CD4-positive, alpha-beta memory T cell (primary cell): ENCODE measurements around the gene CCND3. TPM values are rescaled to one million over a fixed set of nuclear protein-coding genes. Genes with fewer than 3 reads are reported as not detected.

Experiments
- CTCF ChIA-PET: fragments of 350-600 bp; sonication (Branson Sonifier 250); formaldehyde crosslinking; loops from one replicate; lab custom pipeline; 2021; ENCODE audit warnings: inconsistent platforms; ENCODE audit not compliant: partially characterized antibody; lab: Charles Lee
- POLR2A ChIA-PET: fragments of 350-600 bp; sonication (Branson Sonifier 250); formaldehyde crosslinking; loops from one replicate; lab custom pipeline; 2021; ENCODE audit not compliant: partially characterized antibody; lab: Charles Lee
- DNase-seq, 5 donors: peaks; one replicate each; pipeline versions ENCODE4 v3.0.0 to v3.0.0-alpha.2; 2020 to 2022; ENCODE audit warnings: mixed read lengths in 1 of 5
- H3K27ac ChIP-seq: one replicate; pipeline ENCODE4 v1.7.0; 2013; ENCODE audit warnings: low read depth, low read length
- H3K27me3 ChIP-seq: 2 replicates; pipeline ENCODE4 v1.7.0; 2013; ENCODE audit warnings: mild to moderate bottlenecking, low read length, moderate library complexity; ENCODE audit not compliant: insufficient read depth
- H3K36me3 ChIP-seq: 2 replicates; pipeline ENCODE4 v1.7.0; 2013; ENCODE audit warnings: mild to moderate bottlenecking, low read length, moderate library complexity; ENCODE audit not compliant: insufficient read depth
- H3K4me1 ChIP-seq: 2 replicates; pipeline ENCODE4 v1.7.0; 2013; ENCODE audit warnings: mild to moderate bottlenecking, low read length, moderate library complexity; ENCODE audit not compliant: insufficient read depth
- H3K4me3 ChIP-seq, 2 donors: one replicate each; pipeline ENCODE4 v1.7.0; 2013; ENCODE audit warnings: low read length in 2 of 2, mild to moderate bottlenecking in 1 of 2
- H3K9me3 ChIP-seq, 2 donors: one replicate each; pipeline ENCODE4 v1.7.0; 2013; ENCODE audit warnings: low read length in 2 of 2, control low read depth in 1 of 2; ENCODE audit not compliant: control insufficient read depth in 1 of 2
- H3K27ac Mint-ChIP-seq, 7 donors: one replicate each; pipeline ENCODE4 v1.8.0; 2020 to 2021; ENCODE audit warnings: mixed read lengths in 7 of 7, mild to moderate bottlenecking in 6 of 7, inconsistent platforms in 3 of 7, moderate library complexity in 3 of 7
- H3K27me3 Mint-ChIP-seq, 2 donors: one replicate each; pipeline ENCODE4 v1.8.0; 2020 to 2021; ENCODE audit warnings: mixed read lengths in 2 of 2
- H3K36me3 Mint-ChIP-seq, 2 donors: one replicate each; pipeline ENCODE4 v1.8.0; 2020 to 2021; ENCODE audit warnings: mixed read lengths in 2 of 2, inconsistent platforms in 1 of 2, mild to moderate bottlenecking in 1 of 2
- H3K4me1 Mint-ChIP-seq, 4 donors: one replicate each; pipeline ENCODE4 v1.8.0; 2020 to 2021; ENCODE audit warnings: mixed read lengths in 4 of 4, mild to moderate bottlenecking in 1 of 4
- H3K4me3 Mint-ChIP-seq, 8 donors: one replicate each; pipeline ENCODE4 v1.8.0; 2020 to 2021; ENCODE audit warnings: mixed read lengths in 8 of 8, mild to moderate bottlenecking in 7 of 8, moderate library complexity in 6 of 8, inconsistent platforms in 3 of 8
- H3K9me3 Mint-ChIP-seq, 8 donors: one replicate each; pipeline ENCODE4 v1.8.0; 2020 to 2021; ENCODE audit warnings: mixed read lengths in 8 of 8, mild to moderate bottlenecking in 5 of 8, inconsistent platforms in 3 of 8, moderate library complexity in 1 of 8
- intact Hi-C: fragments of 100-400 bp; cut with micrococcal nuclease; formaldehyde crosslinking; loops from one replicate; pipeline ENCODE4 v1.15.1; 2023
- polyA plus RNA-seq, 2 donors: library from polyadenylated mRNA; unstranded; fragments of 300-500 nt; fragmentation: Illumina TruSeq; gene quantifications; one replicate each; pipeline ENCODE4 v1.2.3, GENCODE V29; 2021
- total RNA-seq, 2 experiments: library from RNA; stranded (reverse); gene quantifications; one replicate each; pipeline ENCODE4 v1.2.3, GENCODE V29; 2021

The CCND3 gene
- total and polyA plus RNA-seq, 4 experiments from 2014 or later: 223 to 555 (median 387) TPM

GRCh38 chr6:41964201-41964887 lies 22.7 kb upstream of the CCND3 start:
- DNase-seq: peak in 1 of 5 donors; percentile 3
- H3K27me3 ChIP-seq: no peaks in the 10 kb centered on the region
- intact Hi-C loops: no loop called here
- H3K4me3 ChIP-seq: no peak overlapping the region
- H3K4me1 ChIP-seq: peaks cover 82% of the 10 kb centered on the region
- H3K27me3 Mint-ChIP-seq: no peaks in the 10 kb centered on the region
- H3K9me3 ChIP-seq: no peaks in the 10 kb centered on the region
- no peaks in the 10 kb centered on the region for H3K9me3 Mint-ChIP-seq
- peaks cover 12% of the 10 kb centered on the region for H3K36me3 ChIP-seq
- peaks cover 55 to 90% (median 68%) of the 10 kb centered on the region in 4 donors for H3K4me1 Mint-ChIP-seq
- no peak overlapping the region for H3K27ac ChIP-seq
- peak overlapping the region; percentile 1 to 88 (median 50) for H3K27ac Mint-ChIP-seq
- H3K4me3 Mint-ChIP-seq: peak overlapping the region in 6 of 8 donors; percentile 22 to 54 (median 37)
- POLR2A ChIA-PET: interaction anchor here (0.9 to 1.4 kb wide), 4 partner anchors 8 to 46 kb away, joined by 3 read pairs; partner anchors contain the start of genes BYSL and MED20
- H3K36me3 Mint-ChIP-seq: peaks cover 21 to 46% of the 10 kb centered on the region in 2 donors
- CTCF ChIA-PET: interaction anchor here (0.7 to 2.4 kb wide), 3 partner anchors 38 to 80 kb away, joined by 3 to 7 read pairs (median 3); partner anchors contain the start of genes BYSL and MED20

- ChIA-PET CTCF (interaction anchor here (0.7 to 2.4 kb wide), 2 partner anchors 39 to 81 kb away, joined by 3 to 7 read pairs; no protein-coding TSS in a partner anchor), POLR2A (interaction anchor here (0.6 to 1.4 kb wide), 5 partner anchors 9 to 47 kb away, joined by 3 read pairs; partner anchors contain the start of gene CCND3)
- Mint-ChIP-seq H3K27me3 (no peaks in the 10 kb centered on the region), H3K4me1 (peaks cover 60 to 94% (median 75%) of the 10 kb centered on the region in 4 donors), H3K36me3 (peaks cover 27 to 54% of the 10 kb centered on the region in 2 donors), H3K9me3 (no peaks in the 10 kb centered on the region), H3K4me3 (peak overlapping the region in 2 of 8 donors; percentile 11 to 47), H3K27ac (peak overlapping the region in 5 of 7 donors; percentile 1 to 74 (median 45))
- no peak overlapping the region for H3K27ac ChIP-seq
- DNase-seq: no peak
- peaks cover 12% of the 10 kb centered on the region for H3K36me3 ChIP-seq
- H3K9me3 ChIP-seq: no peaks in the 10 kb centered on the region
- no peaks in the 10 kb centered on the region for H3K27me3 ChIP-seq
- intact Hi-C loops: no loop called here
- H3K4me3 ChIP-seq: no peak overlapping the region
- peaks cover 92% of the 10 kb centered on the region for H3K4me1 ChIP-seq
These were observed 21.8 kb upstream of the CCND3 start for GRCh38 chr6:41963371-41963770.

GRCh38 chr6:41960028-41960427 lies 18.4 kb upstream of the CCND3 start:
- Histone ChIP-seq H3K4me3 (no peak overlapping the region), H3K9me3 (no peaks in the 10 kb centered on the region), H3K4me1 (peaks cover 80% of the 10 kb centered on the region), H3K27me3 (no peaks in the 10 kb centered on the region), H3K36me3 (peaks cover 11% of the 10 kb centered on the region), H3K27ac (no peak overlapping the region)
- DNase-seq: no peak
- no peaks in the 10 kb centered on the region for H3K9me3 Mint-ChIP-seq
- POLR2A ChIA-PET: interaction anchor here (0.6 to 2.2 kb wide), 3 partner anchors 18 to 247 kb away, joined by 3 to 5 read pairs (median 3); partner anchors contain the start of gene CCND3
- no peaks in the 10 kb centered on the region for H3K27me3 Mint-ChIP-seq
- peaks cover 28 to 49% of the 10 kb centered on the region in 2 donors for H3K36me3 Mint-ChIP-seq
- peak overlapping the region in 3 of 7 donors; percentile 36 to 38 (median 38) for H3K27ac Mint-ChIP-seq
- peak overlapping the region in 4 of 8 donors; percentile 17 to 46 (median 25) for H3K4me3 Mint-ChIP-seq
- peaks cover 50 to 83% (median 65%) of the 10 kb centered on the region in 4 donors for H3K4me1 Mint-ChIP-seq
- CTCF ChIA-PET: interaction anchor here (0.7 to 1.5 kb wide), 4 partner anchors 13 to 25 kb away, joined by 3 to 7 read pairs (median 4); no protein-coding TSS in a partner anchor
- intact Hi-C loops: no loop called here

GRCh38 chr6:41958022-41958856 lies 16.6 kb upstream of the CCND3 start:
- ChIA-PET POLR2A (interaction anchor here (0.6 kb wide), 1 partner anchor 10 kb away, joined by 3 read pairs; no protein-coding TSS in a partner anchor), CTCF (no interaction called here)
- DNase-seq: no peak
- Mint-ChIP-seq H3K27ac (peak overlapping the region; percentile 16 to 87 (median 45)), H3K4me1 (peaks cover 44 to 77% (median 57%) of the 10 kb centered on the region in 4 donors), H3K9me3 (no peaks in the 10 kb centered on the region), H3K27me3 (no peaks in the 10 kb centered on the region), H3K36me3 (peaks cover 23 to 48% of the 10 kb centered on the region in 2 donors), H3K4me3 (peak overlapping the region in 5 of 8 donors; percentile 3 to 66 (median 56))
- Histone ChIP-seq H3K9me3 (no peaks in the 10 kb centered on the region), H3K27ac (no peak overlapping the region), H3K27me3 (no peaks in the 10 kb centered on the region), H3K4me3 (no peak overlapping the region), H3K36me3 (peaks cover 7% of the 10 kb centered on the region), H3K4me1 (peaks cover 73% of the 10 kb centered on the region)
- intact Hi-C loops: no loop called here

- Histone ChIP-seq H3K27me3 (no peaks in the 10 kb centered on the region), H3K9me3 (no peaks in the 10 kb centered on the region), H3K4me3 (no peak overlapping the region), H3K27ac (no peak overlapping the region), H3K36me3 (peaks cover 8% of the 10 kb centered on the region), H3K4me1 (peaks cover 69% of the 10 kb centered on the region)
- intact Hi-C loops: no loop called here
- ChIA-PET POLR2A (no interaction called here), CTCF (no interaction called here)
- H3K4me3 Mint-ChIP-seq: peak overlapping the region in 2 of 8 donors; percentile 7 to 23
- H3K4me1 Mint-ChIP-seq: peaks cover 42 to 81% (median 57%) of the 10 kb centered on the region in 4 donors
- no peaks in the 10 kb centered on the region for H3K9me3 Mint-ChIP-seq
- peak overlapping the region in 4 of 7 donors; percentile 10 to 63 (median 52) for H3K27ac Mint-ChIP-seq
- H3K27me3 Mint-ChIP-seq: no peaks in the 10 kb centered on the region
- DNase-seq: no peak
- H3K36me3 Mint-ChIP-seq: peaks cover 21 to 49% of the 10 kb centered on the region in 2 donors
These were observed 15.5 kb upstream of the CCND3 start for GRCh38 chr6:41957117-41957516.

- peaks cover 19 to 45% of the 10 kb centered on the region in 2 donors for H3K36me3 Mint-ChIP-seq
- CTCF ChIA-PET: interaction anchor here (0.6 to 1.6 kb wide), 3 partner anchors 12 to 91 kb away, joined by 3 read pairs; partner anchors contain the start of gene MED20
These were observed 13.8 kb upstream of the CCND3 start for GRCh38 chr6:41955412-41955811.

More at GRCh38 chr6:41955412-41955811, 13.8 kb upstream of the CCND3 start:
- Histone ChIP-seq H3K4me3 (no peak overlapping the region), H3K27ac (no peak overlapping the region), H3K9me3 (no peaks in the 10 kb centered on the region), H3K4me1 (peaks cover 59% of the 10 kb centered on the region), H3K36me3 (peaks cover 8% of the 10 kb centered on the region), H3K27me3 (no peaks in the 10 kb centered on the region)
- POLR2A ChIA-PET: interaction anchor here (1.3 kb wide), 1 partner anchor 17 kb away, joined by 3 read pairs; no protein-coding TSS in a partner anchor
- H3K4me1 Mint-ChIP-seq: peaks cover 33 to 75% (median 47%) of the 10 kb centered on the region in 4 donors
- no peak for DNase-seq
- H3K4me3 Mint-ChIP-seq: no peak overlapping the region
- peak overlapping the region in 2 of 7 donors; percentile 46 to 52 for H3K27ac Mint-ChIP-seq
- intact Hi-C loops: loop anchor here (2.0 kb wide), 1 partner anchor 17 kb away; no protein-coding TSS in a partner anchor
- no peaks in the 10 kb centered on the region for H3K9me3 Mint-ChIP-seq
- no peaks in the 10 kb centered on the region for H3K27me3 Mint-ChIP-seq
